ENCODE results near the gene MLYCD.
"Not testable (repeated sequence)": the region's sequence is repeated elsewhere in the genome, so short reads cannot be mapped to it uniquely, and the experiment has no call there.

Gene MLYCD

DNA sequence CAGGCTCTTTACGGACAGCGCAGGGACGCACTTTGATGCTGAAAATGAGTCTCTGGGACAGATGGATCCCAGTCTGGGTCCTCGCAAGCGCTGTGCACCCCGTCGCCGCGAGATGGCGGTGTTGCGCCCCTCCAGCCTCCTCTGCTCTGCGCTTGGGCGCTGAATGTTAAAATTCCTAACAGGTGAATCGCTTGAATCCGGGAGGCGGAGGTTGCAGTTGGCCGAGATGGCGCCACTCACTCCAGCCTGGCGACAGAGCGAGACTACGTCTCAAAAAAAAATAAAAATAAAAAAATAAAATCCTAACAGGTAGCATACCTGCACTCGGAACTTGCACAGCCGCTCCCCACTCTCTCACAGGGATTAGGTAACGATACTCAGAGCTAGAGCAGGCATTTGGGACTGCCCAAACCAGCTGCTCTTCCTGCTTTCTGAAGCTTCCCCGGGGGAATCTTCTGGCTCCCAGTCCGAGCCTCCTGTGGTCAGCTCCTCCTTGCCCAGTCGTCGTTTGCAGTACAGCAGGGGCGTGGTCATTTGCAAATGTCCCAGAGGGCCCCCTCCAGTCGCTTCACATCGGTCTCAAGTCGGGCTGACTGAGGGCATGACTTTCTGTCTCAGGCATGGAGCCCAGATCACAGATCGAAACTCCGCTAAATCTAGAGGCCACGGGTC, 27.9 kb downstream of the MLYCD start:
- peak; percentile 57 for DNase-seq

DNA sequence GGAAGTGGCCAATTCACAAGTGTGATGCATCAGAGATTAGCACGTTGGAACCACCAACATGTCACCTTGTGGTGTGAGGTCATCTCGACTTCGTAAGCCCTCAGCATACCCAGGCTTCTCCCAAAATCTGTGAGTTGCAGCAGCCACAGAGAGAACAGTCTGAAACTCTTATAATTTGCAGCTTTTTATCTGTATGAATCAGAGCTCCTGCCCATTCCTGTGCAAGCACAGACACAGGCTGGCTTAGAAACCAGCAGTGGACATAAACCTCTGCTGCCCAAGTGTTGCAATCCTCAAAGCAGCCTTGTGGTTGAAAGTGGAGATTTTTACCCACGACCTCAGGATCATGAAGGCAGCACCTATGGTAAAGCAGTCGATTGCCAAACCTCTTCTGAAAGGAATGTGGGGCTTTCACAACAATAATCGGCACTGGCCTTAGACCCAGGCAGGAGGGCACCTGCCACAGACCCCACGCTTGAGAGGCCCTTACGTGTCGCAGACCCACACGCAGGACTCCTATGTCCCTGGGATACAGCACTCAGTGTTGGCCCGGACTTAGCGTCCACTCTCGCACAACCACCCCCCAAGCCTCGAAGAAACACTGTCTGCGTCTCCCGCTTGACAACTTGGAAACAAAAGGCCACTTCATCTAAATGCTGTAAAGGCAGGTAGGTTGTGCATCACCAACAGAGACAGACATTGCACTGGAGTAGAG, 29.6 kb downstream of the MLYCD start:
- DNase-seq = peak; percentile 14

DNA sequence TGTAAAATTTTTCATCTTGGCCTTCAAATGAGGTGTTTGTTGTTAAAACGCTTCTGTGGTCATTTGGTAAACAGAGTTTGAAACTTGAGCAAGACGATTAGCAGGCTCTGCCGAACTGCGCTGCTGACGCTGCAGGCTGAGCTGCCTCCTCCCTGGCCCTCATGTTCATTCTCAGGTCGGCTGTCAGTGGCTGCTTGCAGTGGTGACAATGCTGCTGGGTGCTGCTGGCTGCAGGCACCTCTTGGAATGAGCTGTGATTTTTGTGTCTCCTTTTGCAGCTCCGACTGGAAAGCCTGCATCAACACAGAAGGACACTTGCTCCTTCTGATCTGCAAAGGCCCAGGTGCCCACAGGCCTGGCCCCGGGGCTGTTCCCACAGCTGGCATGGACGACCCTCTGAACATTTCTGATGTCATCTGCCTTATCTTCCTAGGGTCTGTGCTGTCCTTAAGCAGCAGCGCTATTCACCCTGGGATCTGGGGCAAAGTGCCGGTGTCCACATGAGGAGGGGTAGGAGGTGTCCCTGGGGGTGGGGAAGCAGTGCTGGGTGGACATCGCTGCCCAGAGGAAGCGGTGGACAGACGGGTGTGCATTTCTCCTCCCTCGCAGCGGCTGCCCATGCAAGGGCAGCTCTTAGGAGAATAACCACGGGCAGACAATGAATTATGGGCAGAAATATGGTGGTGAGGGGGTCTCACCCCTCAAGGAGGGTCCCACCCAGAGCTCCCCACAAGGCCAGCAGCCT, 31.1 kb downstream of the MLYCD start:
- DNase-seq = no peak

DNA sequence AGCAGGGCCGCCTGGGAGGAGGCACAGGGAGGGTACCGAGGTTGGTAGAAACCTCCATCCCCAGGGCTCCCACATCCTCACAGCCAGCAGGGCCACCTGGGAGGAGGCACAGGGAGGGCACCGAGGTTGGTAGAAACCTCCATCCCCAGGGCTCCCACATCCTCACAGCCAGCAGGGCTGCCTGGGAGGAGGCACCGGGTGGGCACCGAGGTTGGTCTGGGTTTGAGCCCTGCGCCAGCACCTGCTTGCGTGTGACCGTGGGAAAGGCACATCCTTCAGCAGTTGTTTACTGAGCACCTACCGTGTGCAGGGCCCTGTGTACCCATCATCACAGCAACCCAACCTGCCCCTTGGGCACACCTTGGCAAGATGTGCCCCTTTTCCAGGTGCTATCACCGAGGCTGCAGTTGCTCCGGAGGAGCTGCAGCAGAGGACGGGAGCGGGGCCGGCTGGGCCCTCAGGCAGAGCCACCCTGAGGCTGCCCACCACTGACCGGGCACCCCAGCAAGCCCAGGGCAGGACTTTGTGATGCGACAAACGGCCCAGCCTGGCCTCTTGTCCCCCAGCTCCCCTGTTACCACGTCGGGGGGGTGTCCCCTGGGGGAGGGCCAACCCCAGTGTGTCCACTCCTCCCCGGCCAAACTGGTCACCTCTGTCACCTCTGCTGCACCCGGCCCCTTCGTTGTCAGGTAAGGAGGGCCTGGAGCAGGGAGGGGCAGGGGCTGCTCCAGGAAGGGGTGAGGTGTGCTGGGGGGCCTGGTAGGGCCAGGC, 32.0 kb downstream of the MLYCD start:
- no peak for DNase-seq

DNA sequence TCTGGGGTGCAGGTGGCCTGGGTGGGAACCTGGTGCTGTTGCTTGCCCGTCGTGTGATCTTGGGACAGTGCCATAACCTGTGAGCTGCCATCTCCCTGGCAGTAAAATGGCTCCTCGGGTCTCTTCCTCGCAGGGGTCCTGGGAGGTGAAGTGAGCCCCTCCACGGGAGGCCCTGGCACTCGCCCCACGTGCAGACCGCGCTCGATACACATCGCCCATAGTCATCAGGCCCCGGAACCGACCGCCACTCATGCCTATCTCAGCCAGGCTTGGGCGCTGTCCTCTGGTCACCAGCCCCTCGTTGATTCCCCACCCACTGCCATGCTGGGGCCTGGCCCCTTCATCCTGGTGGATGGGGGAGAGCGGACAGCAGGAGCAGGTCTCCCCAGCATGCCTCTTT, 32.6 kb downstream of the MLYCD start:
- no peak for DNase-seq

DNA sequence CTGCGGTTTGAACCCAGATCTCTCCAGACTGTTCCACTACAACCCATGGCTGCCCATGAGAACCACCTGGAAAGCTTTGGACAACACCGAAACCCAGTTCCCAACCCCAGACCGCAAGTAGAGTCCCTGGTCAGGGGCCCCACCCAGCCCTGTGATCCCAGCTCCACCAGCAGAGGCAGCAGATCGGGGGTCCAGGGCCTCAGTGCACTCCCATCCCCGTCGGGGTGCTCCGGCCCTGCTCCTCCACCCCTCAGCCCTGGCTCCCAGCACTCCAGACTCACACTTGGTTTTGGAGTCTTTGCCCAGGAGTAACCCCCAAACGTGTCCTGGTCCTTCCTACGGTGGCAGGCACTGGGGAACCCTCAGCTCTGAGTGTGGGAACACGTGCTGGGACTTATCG, 33.4 kb downstream of the MLYCD start:
- DNase-seq = no peak

DNA sequence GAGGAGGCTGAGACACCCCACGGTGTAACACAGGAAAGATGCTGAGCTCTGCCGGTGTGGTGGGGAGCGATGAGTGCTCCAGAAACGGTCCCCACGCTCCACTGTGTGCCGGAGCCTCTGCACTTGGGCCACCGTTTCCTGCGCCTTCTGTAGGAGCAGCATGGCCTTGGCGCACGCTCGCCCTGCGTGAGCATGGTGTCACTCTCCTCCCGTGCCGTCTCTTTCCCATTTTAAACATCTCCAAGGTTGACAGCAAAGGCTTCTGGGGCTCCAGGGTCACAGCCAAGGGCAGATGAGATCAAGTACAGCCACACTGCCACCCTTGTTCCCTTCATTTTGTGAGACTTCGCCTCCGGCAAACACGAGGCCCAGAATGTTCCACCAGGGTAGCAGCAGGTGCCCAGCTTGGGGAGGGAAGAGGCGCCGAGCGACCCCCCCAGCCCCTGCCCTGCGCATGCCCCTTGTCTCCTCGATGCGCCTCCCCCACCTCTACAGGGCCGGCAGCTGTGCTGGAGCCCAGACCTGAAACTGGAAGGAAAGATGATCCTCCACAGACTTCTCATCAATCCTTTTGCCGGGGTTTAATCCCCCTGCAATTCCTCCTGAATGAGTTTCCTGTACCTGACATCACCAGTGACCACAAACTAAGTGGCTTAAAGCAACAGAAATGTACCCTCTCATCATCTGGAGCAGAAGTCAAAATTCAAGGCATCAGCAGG, 34.2 kb downstream of the MLYCD start:
- DNase-seq = no peak

DNA sequence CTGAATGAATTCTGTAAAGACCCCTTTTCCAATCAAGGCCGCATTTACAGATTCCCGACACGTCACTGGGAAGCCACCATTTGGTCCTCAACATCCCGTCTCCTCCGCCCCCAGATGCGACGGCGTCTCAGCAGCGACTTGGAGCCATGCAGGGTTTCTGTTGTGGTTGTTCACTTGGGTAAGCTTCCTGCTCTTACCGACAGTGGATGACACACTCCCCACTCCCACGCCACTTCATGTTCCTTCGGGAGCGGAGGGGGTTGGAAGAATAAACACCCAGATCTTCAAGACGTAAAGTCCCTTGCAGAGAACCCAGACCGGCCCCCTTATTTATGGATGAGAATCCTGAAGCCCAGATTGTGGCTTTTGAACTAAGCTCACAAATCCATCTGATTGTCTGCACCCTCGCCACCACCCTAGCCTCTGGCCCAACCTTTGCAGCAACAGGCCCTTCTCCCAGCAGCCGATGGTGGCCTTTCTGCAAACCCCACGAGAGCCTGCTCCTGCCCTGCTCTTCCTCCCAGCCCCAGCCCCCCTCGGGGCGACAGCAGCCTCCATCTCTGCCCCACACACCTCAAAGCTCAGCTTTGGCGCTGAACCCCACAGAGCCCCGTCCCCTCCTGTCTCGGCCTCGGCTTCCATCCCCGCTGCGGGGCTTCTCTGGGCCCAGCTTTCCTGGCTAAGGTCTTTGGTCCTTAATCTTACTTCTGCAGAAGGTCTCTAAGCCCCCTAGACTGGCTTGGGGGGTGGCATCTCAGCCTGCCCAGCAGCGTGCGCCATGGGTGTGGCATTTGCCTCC, 35.2 kb downstream of the MLYCD start:
- DNase-seq = no peak

DNA sequence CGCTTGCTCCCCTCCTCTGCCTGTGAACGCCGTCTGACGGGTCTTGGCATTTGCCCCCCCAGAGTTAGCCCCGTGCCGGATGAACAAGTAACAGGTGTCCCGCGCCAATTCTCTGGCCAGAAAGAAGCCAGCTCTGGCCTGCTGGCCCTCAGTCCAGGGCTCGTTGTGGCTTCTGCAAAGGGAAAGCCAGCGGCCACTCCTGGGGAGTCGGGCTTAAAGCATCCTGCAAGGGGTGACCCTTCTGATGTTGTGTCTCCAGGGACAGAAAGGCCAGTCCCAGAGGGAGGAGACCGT, 35.7 kb downstream of the MLYCD start:
- DNase-seq = no peak

DNA sequence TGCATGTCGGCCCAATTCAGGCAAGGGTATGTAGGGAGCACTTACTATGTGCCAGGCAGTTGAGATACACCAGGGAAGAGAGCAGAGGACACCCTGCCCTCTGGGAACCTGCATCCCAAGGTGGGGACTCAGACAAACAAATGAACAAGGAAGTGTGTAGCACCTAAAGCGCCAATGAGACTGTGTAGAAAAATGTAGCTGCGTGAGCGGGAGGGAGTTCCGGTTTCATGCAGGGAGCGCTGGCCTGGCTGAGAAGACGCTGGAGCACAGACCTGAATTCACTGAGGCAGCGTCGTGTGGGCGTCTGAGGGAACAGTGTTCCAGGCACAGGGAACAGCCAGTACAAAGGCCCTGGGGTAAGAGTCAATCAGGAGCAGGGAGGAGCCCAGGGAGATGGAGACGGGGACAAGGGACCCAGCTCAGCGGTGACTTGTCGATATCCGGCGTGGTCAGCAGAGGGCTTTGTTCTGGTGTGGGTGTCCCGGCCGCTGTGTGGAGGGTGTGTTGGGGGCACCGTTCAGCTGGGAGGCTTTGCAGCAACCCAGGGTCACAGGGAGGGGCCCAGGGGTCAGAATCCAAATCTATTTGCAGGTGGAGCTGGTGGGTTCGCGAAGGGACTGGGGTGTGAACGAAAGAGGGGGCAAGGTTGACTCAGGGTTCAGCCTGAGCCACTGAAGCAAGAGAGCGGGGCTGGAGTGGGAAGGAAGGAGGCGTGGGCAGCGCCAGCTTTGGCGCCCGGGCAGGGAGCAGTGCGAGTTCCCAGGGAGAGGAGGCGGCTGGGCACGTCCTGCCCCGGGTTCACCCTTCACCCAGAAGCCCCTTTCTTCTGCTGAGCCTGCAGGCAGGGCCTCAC, 36.3 kb downstream of the MLYCD start:
- no peak for DNase-seq

DNA sequence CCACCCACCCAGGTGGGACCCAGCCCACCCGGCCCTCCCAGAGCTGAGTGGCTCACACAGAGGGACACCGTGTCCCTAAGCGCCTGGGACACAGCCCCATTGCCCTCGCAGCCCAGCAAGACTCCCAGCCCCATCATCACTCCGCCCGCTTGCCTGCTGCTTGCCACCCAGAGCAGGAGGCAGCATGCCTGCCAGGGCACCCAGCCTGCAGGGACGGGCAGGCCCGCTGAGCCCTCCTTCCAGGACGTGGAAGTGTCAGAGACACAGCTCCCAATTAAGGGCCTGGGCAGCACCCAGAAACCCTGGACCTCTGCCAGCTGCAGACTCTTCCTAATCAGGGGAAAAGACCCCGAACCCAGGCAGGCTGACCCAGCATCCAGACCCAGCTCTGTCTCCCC, 36.9 kb downstream of the MLYCD start:
- no peak for DNase-seq

DNA sequence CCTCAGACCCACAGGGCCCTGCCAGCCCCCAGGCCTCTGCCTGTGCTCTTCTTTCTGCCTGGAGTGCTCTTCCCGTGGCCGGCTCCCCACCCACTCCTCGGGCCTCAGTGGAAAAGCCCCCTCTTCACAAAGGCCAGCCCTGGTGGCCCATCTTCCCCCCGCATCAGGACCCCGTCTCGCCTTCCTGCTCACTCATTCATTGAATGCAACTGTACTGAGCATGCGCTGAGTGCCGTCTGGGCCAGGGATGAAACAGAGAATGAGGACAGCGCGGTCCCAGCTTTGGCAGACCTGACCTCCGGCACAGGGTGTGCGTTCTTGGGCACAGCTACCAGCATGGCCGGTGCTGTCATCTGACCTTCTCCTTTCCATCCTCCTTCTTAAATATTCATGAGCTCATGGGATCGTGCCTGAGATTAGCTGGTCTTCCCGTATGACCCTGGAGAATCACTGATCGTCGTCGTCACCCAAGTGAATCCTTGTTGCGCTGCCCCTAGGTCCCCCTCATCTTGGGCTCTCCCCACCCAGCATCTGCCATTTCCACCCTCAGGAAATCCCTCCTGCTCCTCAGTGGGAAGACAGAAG, 37.8 kb downstream of the MLYCD start:
- DNase-seq = no peak

DNA sequence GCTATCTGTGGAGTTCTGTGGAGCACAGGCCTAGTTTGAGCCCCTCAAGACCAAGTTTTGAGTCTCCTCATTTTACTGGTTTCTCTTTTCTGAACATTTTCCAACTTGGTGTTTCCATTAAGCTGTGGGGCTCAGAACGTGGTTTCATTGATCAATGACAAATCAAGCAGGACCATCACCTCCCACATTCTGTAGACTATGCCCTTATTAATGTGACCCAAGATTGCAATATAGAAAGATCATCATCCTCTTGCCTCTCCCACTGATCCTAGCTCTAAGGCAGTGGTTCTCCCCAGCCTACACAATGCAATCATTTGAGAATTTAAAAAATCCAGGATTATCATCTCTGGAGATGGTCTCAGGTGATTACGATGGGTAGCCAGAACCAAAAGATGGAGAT, 38.4 kb downstream of the MLYCD start:
- DNase-seq = no peak

DNA sequence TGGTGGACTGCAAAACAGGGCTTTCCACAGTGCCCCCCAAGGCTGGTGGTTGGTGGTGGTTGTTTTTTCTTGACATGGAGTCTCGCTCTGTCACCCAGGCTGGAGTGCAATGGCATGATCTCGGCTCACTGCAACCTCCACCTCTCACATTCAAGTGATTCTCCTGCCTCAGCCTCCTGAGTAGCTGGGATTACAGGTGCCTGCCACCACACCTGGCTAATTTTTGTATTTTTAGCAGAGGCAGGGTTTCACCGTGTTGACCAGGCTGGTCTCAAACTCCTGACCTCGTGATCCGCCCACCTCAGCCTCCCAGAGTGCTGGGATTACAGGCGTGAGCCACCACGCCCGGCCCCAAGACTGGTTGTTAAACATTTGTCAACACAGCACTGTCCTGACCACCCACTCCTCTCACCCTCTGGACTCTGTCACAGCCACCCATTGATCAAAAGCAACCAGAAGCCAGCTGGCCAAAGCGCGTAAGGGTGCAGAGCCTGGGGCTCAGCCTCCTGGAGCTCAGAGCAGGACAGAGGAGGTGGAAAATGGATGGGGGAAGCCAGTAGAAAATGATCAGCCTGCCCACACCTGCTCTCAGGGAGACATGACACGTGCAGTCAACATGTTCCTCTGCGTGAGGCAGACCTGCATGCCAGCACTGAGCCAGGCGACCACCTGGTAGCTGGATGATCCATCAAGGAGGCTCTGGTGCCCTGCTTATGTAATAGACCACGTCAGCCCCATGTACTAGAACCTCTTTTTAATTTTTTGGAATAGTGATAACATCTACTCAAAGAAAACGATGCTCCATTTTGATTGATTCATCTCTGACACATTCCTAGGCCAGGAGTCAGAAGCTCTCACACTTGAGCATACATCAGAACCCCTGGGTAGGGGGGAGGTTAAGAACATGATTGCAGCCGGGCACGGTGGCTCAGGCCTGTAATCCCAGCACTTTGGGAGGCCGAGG, 39.3 kb downstream of the MLYCD start:
- no peak for DNase-seq

DNA sequence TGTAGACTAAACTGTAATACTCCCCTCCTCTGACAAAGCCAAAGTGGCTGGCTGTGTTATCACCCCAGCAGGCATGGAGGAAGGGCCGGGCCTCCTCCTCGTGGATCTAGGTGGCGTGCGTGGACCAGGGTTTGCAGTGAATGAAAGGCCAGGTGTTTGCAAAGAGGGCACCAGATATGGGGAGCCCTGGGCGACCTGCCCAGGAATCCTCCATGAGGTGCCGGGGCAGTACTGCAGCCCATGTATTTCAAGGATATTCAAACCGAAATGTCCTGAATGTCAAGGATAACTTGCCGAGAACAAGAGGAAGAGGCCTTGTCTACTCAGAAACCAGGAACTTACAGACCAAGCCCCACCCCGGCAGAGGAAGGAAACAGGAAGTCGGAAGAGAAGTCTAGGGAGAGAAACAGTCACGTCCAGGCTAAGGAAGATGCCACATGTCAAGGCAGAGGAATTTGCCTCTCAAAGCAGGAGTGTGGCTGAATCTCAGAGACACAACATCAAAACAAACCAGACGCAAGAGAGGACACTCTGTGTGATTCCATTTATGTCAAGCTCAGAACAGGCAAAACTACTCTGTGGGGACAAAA, 40.4 kb downstream of the MLYCD start:
- DNase-seq = no peak

DNA sequence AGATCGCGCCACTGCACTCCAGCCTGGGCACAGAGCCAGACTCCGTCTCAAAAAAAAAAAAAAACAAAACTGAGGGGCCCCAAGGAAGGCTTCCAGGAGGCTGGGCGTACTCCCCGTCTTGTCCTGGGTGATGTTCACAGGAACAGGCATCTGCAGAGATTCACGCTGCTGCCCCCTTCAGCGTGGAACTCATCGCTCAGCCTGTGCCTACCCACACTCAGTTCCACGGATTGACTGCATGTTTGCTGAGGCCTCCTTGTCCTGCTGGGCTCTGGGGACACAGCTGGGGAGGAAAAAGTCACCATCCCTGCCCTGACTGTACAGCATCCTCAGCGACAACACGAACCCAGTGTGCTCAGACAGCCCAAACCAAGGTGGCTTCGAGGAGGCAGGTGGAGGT, 41.2 kb downstream of the MLYCD start:
- no peak for DNase-seq

DNA sequence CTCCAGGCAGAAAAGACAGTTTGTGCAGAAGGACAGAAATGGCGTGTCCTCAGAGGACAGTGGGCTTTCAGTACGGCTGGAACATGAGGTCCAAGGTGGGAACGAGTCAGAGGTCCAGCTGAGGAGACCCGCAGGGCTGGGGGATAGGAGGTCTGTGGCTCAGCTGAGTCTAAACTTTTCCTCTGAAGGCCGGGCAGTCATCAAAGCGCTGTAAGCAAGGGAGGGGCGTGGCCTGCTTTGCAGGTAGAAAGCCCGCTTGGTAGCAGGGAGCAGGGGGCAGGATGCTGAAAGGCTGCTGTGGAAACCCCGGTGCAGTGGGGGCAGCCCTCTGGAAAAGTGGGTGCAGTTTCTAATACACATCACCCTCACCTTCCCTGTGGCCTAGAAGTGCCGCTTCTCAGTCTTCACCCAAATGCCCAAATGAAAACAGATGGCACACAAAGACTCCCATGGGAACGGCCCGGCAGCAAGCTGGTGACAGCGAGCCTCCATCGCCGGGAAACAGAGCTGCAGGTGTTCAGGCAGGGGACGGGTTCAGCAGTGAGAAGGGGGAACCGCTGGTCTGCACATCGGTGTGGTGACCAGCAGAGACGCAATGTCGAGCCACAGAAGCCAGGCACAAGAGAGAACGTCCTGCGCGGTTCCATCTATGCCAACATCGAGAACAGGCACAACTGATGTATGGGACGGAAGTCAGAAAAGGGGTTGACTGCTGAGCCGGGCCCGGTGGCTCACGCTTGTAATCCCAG, 41.9 kb downstream of the MLYCD start:
- DNase-seq = no peak

DNA sequence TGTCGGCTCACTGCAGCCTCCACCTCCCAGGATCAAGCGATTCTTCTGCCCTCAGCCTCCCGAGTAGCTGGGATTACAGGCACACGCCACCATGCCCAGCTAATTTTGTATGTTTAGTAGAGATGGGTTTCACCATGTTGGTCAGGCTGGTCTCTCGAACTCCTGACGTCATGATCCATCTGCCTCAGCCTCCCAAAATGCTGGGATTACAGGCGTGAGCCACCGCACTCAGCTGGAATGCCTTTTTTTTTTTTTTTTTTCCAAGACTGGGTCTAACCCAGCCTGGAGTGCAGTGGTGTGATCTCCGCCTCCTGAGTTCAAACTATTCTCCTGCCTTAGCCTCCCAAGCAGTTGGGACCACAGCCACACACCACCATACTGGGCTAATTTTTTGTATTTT, 42.6 kb downstream of the MLYCD start:
- not testable (repeated sequence) for DNase-seq

Measured in GOT3 (cell line).